Stimulated activated CD4-positive, alpha-beta T cell treated with anti-CD3 and anti-CD28 coated beads, Interleukin-1b, Interleukin-23, amount 100 ng/mL, for 4 hours (primary cell): ENCODE results near the gene ERGIC3.

Experiments
- DNase-seq, 2 donors: peaks; one replicate each; pipeline ENCODE4 v3.0.0-alpha.2; 2020; ENCODE audit warnings: low read depth in 2 of 2

ERGIC3 gene

GRCh38 chr20:35561268-35561667 is 19.4 kb downstream of the ERGIC3 start:
- no peak for DNase-seq

DNA sequence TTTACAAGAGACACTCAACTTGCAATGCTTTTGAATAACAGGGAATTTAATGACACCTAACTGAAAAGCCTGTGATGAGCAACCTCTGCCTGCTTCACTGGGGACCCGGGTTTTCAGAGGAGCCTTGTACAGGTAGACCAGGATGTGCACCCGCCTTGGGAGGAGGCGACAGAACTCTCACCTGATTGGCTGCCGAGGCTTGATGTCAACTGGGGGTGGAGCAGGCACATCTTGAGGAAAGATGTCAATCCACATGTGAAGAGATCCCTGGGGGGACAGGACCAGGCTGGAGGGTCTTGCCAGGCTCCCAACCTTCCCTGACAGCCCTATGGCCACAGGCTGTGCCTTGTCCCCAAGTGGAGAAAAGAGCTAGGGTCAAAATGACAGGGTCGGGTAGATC is 19.8 kb downstream of the ERGIC3 start:
- no peak for DNase-seq

DNA sequence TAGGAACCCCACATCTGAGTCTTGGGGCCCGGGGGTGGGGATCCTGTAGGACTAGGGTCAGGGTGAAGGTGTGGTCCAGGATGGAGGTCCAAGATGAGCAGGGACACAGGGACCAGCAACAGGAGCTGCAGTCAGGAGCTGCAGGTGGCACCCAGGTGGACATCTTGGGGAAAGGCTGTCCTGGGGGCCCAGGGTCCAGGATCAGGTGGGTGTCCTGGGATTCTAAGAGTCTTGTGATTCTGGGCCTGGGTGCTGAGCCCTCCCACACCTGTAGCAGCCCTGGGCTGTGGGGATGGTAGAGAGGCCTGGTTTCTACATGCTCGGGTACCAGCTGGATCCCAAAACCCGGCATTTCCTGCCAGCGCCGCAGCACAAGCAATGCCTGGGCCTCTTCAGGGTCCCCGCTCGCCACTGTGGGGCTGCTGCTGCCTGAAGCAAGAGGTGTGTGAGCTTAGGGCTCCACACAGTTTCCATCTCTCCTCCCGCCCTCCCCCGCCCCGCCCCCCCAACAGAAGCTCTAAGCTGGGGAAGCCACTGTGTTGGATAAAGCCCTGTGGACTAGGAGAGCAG is 20.7 kb downstream of the ERGIC3 start:
- no peak for DNase-seq

DNA sequence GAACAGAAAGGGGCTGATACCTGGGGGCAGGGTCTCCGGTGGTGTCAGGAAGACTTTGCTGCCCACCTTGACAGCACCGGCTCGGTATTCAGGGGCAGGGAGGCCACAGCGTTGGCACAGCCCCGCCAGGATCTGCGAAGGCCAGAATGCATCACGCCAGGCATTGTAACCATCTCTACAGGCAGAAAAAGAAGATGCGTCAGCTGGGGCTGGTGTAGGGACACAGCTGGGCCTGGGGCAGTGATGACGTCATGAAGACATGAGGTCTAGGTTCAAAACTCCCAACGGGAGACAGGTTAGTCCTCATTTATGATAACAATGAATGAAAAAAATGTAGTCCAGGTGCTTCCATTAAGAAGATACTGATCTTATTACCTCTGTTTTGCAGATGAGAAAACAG is 22.0 kb downstream of the ERGIC3 start:
- no peak for DNase-seq

DNA sequence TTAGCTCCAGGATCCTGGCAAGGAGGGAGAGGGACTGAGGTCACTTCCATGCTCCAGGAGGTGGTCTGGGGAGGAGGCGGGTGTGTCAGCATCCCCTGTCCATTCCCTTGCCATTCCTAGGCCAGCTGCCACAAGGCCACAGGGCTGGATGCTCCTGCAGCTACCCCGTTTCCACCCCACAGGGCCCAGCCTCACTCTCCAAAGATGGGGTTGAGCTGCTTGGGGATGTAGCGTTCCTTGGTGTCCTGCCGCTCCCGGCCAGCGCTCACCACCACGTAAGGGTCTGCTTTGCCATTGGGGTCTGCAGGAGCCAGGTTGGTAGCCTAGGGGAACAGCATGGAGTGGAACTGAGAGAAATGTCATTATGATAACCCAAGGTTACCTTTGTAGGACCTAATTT is 23.0 kb downstream of the ERGIC3 start:
- no peak for DNase-seq

- DNase-seq: no peak
These were observed 26.8 kb downstream of the ERGIC3 start for GRCh38 chr20:35568645-35569044.

- no peak for DNase-seq
These were observed 29.7 kb downstream of the ERGIC3 start for GRCh38 chr20:35571555-35571954.

DNA sequence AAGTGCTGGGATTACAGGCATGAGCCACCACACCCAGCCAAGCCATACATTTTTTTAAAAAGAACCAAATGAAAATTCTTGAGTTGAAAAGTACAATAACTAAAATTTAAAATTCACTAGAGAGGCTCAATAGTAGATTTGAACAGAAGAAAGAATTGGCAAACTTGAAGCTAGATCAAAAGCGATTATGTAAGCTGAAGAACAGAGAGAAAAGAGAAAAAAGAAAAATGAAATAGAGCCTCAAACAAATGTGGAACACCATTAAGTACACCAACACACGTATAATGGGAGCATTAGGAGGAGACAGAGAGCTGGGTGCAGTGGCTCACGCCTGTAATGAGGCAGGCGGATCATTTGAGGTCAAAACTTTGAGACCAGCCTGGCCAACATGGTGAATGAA is 31.0 kb downstream of the ERGIC3 start:
- DNase-seq: no peak

GRCh38 chr20:35575958-35576357 is 34.1 kb downstream of the ERGIC3 start:
- no peak for DNase-seq

DNA sequence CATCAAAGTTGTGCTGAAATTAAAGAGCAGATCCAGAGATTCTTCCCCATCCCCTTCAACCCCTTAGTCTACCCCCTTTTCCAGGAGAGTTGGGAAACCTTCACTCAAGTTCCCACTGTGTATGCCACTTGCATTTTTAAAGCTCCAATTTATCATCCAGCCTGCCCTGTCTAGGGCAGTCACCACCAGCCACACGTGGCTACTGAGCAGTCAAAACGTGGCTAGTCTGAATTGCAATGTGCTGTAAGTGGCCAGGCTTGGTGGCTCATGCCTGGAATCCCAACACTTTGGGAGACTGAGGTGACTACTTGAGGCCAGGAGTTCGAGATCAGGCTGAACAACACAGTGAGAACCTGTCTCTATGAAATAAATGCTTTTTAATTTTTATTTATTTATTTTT is 34.9 kb downstream of the ERGIC3 start:
- DNase-seq: no peak

GRCh38 chr20:35578469-35578868 is 36.6 kb downstream of the ERGIC3 start:
- DNase-seq: no peak

DNA sequence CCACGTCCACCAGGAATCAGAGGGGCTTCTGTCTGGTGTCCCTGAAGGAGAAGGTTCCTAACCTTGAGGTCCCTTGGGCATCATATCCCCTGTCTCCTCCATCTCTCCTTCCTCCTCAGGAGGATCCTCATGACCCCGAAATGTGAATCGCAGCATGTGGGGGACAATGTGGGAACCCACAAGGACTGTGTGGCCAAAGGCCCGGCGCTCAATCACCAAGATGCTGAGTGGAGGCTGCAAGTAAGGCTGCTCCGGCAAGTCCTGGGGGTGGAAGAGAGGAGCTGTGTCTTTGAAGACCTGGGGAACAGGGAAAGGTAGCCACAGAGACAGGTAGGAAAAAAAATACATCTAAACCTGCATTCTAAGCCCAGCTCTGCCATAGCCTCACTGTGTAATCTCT is 37.3 kb downstream of the ERGIC3 start:
- DNase-seq: no peak

GRCh38 chr20:35582131-35582530 is 40.3 kb downstream of the ERGIC3 start:
- no peak for DNase-seq

DNA sequence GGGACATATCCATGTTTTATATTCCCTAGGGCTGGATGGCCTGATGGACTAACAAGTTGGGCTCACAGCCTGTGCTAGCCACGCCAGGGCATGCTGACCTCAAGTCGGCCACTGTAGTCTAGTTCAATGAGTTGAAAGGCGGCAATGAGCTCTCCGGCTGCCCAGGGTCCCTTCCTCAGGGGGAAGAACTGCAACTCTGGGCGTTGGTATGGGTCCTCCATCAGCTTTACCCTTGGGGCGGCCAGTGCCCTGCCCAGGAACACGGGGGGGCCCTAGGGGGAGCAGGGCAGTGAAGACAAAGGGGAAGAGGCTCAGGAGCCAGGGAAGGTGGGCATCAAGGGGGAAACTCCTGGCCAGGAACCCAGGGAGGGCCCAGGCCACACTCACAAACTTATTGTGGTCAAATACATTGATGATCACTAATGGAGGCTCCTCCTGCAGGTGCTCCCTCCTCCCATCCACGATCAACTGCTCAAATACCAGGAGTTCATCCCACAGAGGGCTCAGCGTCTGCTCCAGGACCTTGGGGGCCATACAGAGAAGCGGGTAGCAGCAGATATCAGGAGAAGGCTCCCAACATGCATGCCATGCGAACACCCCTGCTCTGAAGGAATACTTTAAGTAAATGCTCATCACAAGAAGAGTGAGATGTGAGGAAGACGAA is 41.0 kb downstream of the ERGIC3 start:
- no peak for DNase-seq

- no peak for DNase-seq
These were observed 42.0 kb downstream of the ERGIC3 start for GRCh38 chr20:35583636-35584560.

DNA sequence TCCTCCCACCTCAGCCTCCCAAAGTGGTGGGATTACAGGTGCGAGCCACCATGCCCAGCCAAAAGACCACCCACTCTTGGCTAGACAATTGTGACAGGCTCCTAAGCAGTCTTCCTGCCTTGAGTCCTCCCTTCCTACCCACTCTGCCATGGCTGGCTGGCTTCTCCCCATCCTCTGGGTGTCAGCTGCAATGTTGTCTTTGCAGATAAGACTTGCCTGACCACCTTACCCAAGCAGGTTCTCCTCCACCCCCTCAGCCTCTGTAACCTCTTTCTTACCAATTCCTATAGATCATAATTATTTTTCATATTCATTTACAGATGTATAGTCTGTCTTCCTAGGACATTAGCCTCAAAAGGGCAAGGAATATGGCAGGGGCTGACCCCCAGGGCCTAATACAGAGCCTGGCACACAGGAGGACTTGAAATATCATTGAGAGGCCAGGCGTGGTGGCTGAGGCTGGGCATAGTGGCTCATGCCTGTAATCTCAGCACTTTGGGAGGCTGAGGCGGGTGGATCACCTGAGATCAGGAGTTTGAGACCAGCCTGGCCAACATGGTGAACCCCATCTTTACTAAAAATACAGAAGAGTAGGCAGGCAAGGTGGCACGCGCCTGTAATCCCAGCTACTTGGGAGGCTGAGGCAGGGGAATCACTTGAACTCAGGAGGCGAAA is 45.0 kb downstream of the ERGIC3 start:
- no peak for DNase-seq

GRCh38 chr20:35587436-35587835 is 45.6 kb downstream of the ERGIC3 start:
- DNase-seq: no peak

GRCh38 chr20:35588397-35588796 is 46.5 kb downstream of the ERGIC3 start:
- no peak for DNase-seq

- DNase-seq: no peak
These were observed 50.6 kb downstream of the ERGIC3 start for GRCh38 chr20:35592339-35592974.

DNA sequence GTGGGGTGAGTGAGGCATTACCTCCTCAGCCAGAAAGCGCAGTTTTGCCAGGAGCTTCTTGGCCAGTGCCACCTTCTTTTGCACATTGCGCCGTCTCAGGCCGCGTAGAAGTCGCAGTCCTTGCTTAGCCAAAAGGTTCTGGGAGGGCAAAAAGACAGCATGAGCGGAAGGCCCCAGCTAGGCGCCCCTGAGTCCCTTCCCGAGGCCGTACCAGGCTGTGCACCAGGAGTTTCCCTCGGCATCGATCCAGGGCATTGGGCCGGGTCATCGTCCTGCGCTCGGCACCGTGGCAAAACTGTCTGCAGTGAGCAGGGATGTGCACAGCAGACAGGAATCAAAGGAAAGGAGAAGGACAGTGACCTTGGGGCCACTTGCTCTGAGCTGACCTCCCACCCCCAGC is 53.6 kb downstream of the ERGIC3 start:
- no peak for DNase-seq

DNA sequence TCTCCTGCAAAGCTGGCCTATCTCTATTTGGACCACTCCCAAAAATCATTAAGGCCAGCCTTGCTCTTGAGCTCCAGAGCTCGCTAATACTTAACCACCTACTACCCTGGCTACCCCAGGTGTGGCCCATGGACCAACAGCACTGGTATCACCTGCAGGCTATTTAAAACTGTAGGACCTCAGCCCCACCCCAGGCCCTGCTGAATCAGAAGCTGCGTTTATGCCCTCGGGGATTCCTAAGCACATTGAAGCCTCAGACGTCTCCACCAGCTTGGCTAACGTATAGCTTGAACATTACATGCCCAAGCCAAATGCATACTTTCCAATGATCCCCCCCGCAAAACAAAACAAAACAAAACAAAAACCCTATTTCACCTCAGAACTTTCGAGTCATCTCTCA is 54.0 kb downstream of the ERGIC3 start:
- no peak for DNase-seq

- DNase-seq: no peak
These were observed 55.3 kb downstream of the ERGIC3 start for GRCh38 chr20:35597186-35597585.
